IMR-90 (cell line): ENCODE results near the gene MYORG. TPM values are rescaled to one million over a fixed set of nuclear protein-coding genes. Genes with fewer than 3 reads are reported as not detected.
A peak's percentile ranks its signal among the peaks of the same experiment; 100 is the strongest.

Experiments used
- ATAC-seq: fragments of 200-7000 bp; cut with Tn5 transposase; 2 replicates; pipeline ENCODE4 v1.9.1; 2020; ENCODE audit warnings: low read depth, mild to moderate bottlenecking, moderate library complexity
- BruUV-seq: library from RNA; stranded (reverse); fragments of 400-500 nt; replicated peaks from 2 replicates; lab custom pipeline; 2021; lab: Mats Ljungman, UMichigan
- CTCF ChIA-PET: fragments of 300-600 bp; formaldehyde crosslinking; extraction: SDS; loops from one replicate; lab custom pipeline; 2021; ENCODE audit warnings: antibody characterized with exemption; lab: Yijun Ruan, JAX
- POLR2A ChIA-PET: fragments of 300-600 bp; sonication (Branson Sonifier 250); formaldehyde crosslinking; loops from one replicate; lab custom pipeline; 2022; ENCODE audit warnings: antibody characterized with exemption; ENCODE audit not compliant: unreplicated experiment; lab: Charles Lee
- DNase-seq: peaks from one replicate; pipeline ENCODE4 v3.0.0; 2013
- H2AFZ ChIP-seq: replicated peaks from 2 replicates; pipeline ENCODE3; 2013; ENCODE audit warnings: low read length, mild to moderate bottlenecking; ENCODE audit not compliant: poor library complexity
- H2AK5ac ChIP-seq: 2 replicates; pipeline ENCODE4 v1.6.1; 2013; ENCODE audit warnings: low read depth, low read length, inconsistent platforms
- H2AK9ac ChIP-seq: replicated peaks from 2 replicates; pipeline ENCODE3; 2013; ENCODE audit warnings: mild to moderate bottlenecking, low read depth, low read length, moderate library complexity; ENCODE audit not compliant: poor library complexity
- H2BK120ac ChIP-seq: 2 replicates; pipeline ENCODE4 v1.6.1; 2013; ENCODE audit warnings: low read depth, low read length, inconsistent platforms
- H2BK15ac ChIP-seq: 3 replicates; pipeline ENCODE4 v1.6.1; 2013; ENCODE audit warnings: low read depth, low read length, inconsistent platforms
- H2BK20ac ChIP-seq: 2 replicates; pipeline ENCODE4 v1.6.1; 2013; ENCODE audit warnings: low read depth, mild to moderate bottlenecking, inconsistent platforms, low read length, moderate library complexity
- H2BK5ac ChIP-seq: 2 replicates; pipeline ENCODE4 v1.6.1; 2013; ENCODE audit warnings: mild to moderate bottlenecking, low read depth, low read length, inconsistent platforms; ENCODE audit not compliant: poor library complexity, severe bottlenecking
- H3K14ac ChIP-seq: replicated peaks from 2 replicates; pipeline ENCODE4 v1.6.1; 2013; ENCODE audit warnings: low read depth, low read length, inconsistent platforms
- H3K18ac ChIP-seq: 2 replicates; pipeline ENCODE4 v1.6.1; 2013; ENCODE audit warnings: low read depth, low read length, control low read depth
- H3K23ac ChIP-seq: 2 replicates; pipeline ENCODE4 v1.6.1; 2013; ENCODE audit warnings: low read depth, low read length, inconsistent platforms
- H3K27ac ChIP-seq: 2 replicates; pipeline ENCODE4 v1.5.1; 2013; ENCODE audit warnings: mild to moderate bottlenecking, control low read depth, low read length; ENCODE audit not compliant: insufficient read depth
- H3K27me3 ChIP-seq: 2 replicates; pipeline ENCODE4 v1.6.1; 2013; ENCODE audit warnings: low read length; ENCODE audit not compliant: control insufficient read depth, insufficient read depth
- H3K36me3 ChIP-seq: 2 replicates; pipeline ENCODE4 v1.6.1; 2013; ENCODE audit warnings: low read length, mixed read lengths; ENCODE audit not compliant: control insufficient read depth, insufficient read depth
- H3K4ac ChIP-seq: 2 replicates; pipeline ENCODE4 v1.6.1; 2013; ENCODE audit warnings: low read depth, low read length, inconsistent platforms
- H3K4me1 ChIP-seq: 2 replicates; pipeline ENCODE4 v1.6.1; 2013; ENCODE audit warnings: low read length, mixed read lengths; ENCODE audit not compliant: control insufficient read depth, insufficient read depth
- H3K4me2 ChIP-seq: 2 replicates; pipeline ENCODE4 v1.6.1; 2013; ENCODE audit warnings: low read depth, mild to moderate bottlenecking, control low read depth, low read length, moderate library complexity
- H3K4me3 ChIP-seq: 2 replicates; pipeline ENCODE4 v1.5.1; 2013; ENCODE audit warnings: low read depth, mild to moderate bottlenecking, control low read depth, low read length, moderate library complexity; ENCODE audit not compliant: insufficient read depth
- H3K56ac ChIP-seq: 2 replicates; pipeline ENCODE4 v1.6.1; 2013; ENCODE audit warnings: low read length, inconsistent platforms; ENCODE audit not compliant: insufficient read depth; ENCODE audit errors: extremely low read depth
- H3K79me1 ChIP-seq, 2 experiments: 2 replicates each; pipeline ENCODE4 v1.6.1; 2013; ENCODE audit warnings: low read length in 2 of 2, inconsistent platforms in 1 of 2, low read depth in 1 of 2
- H3K9ac ChIP-seq: 2 replicates; pipeline ENCODE4 v1.6.1; 2013; ENCODE audit warnings: low read depth, low read length, control low read depth
- H3K9me1 ChIP-seq: 2 replicates; pipeline ENCODE4 v1.6.1; 2013; ENCODE audit warnings: low read length, inconsistent platforms; ENCODE audit not compliant: insufficient read depth
- H3K9me3 ChIP-seq: 2 replicates; pipeline ENCODE4 v1.6.1; 2013; ENCODE audit warnings: low read length; ENCODE audit not compliant: control insufficient read depth, insufficient read depth
- H4K20me1 ChIP-seq: 2 replicates; pipeline ENCODE4 v1.6.1; 2013; ENCODE audit warnings: low read length, inconsistent platforms; ENCODE audit not compliant: insufficient read depth
- H4K5ac ChIP-seq: 2 replicates; pipeline ENCODE4 v1.6.1; 2013; ENCODE audit warnings: mild to moderate bottlenecking, low read depth, low read length, control low read depth
- H4K8ac ChIP-seq, 2 experiments: 2 replicates each; pipeline ENCODE4 v1.6.1; 2013; ENCODE audit warnings: low read depth in 2 of 2, low read length in 2 of 2, control low read depth in 1 of 2, inconsistent platforms in 1 of 2
- H4K91ac ChIP-seq: 2 replicates; pipeline ENCODE4 v1.6.1; 2013; ENCODE audit warnings: low read depth, low read length, inconsistent platforms; ENCODE audit not compliant: insufficient read depth
- BHLHE40 ChIP-seq: fragments of 150-350 bp; IDR thresholded peaks from 2 replicates; pipeline ENCODE4 v1.6.1; 2016; ENCODE audit warnings: mild to moderate bottlenecking, low read depth, low read length
- CEBPB ChIP-seq: IDR thresholded peaks from 2 replicates; pipeline ENCODE4 v1.6.1; 2012; ENCODE audit warnings: low read depth, low read length, improper control_type of control experiment
- CHD1 ChIP-seq: IDR thresholded peaks from 2 replicates; pipeline ENCODE4 v1.6.1; 2012; ENCODE audit warnings: low read depth, low read length, improper control_type of control experiment
- FOS ChIP-seq: fragments of 150-350 bp; IDR thresholded peaks from 2 replicates; pipeline ENCODE4 v1.6.1; 2016; ENCODE audit warnings: low read depth, low read length
- MAFK ChIP-seq: IDR thresholded peaks from 2 replicates; pipeline ENCODE4 v1.6.1; 2012; ENCODE audit warnings: low read depth, low read length, improper control_type of control experiment
- MAZ ChIP-seq: IDR thresholded peaks from 2 replicates; pipeline ENCODE4 v1.6.1; 2012; ENCODE audit warnings: low read depth, mild to moderate bottlenecking, low read length, improper control_type of control experiment, moderate library complexity, borderline replicate concordance
- MXI1 ChIP-seq: IDR thresholded peaks from 2 replicates; pipeline ENCODE4 v1.6.1; 2012; ENCODE audit warnings: low read depth, mild to moderate bottlenecking, low read length, moderate library complexity, borderline replicate concordance
- NFE2L2 ChIP-seq: fragments of 150-350 bp; IDR thresholded peaks from 2 replicates; pipeline ENCODE4 v1.6.1; 2016; ENCODE audit warnings: low read depth, mild to moderate bottlenecking, low read length
- POLR2A ChIP-seq: IDR thresholded peaks from 2 replicates; pipeline ENCODE4 v1.6.1; 2012; ENCODE audit warnings: mild to moderate bottlenecking, low read depth, low read length
- RAD21 ChIP-seq: IDR thresholded peaks from 2 replicates; pipeline ENCODE4 v1.6.1; 2012; ENCODE audit warnings: low read length, improper control_type of control experiment
- RCOR1 ChIP-seq: IDR thresholded peaks from 2 replicates; pipeline ENCODE4 v1.6.1; 2012; ENCODE audit warnings: mild to moderate bottlenecking, low read length, improper control_type of control experiment; ENCODE audit not compliant: insufficient replicate concordance
- RFX5 ChIP-seq: IDR thresholded peaks from 2 replicates; pipeline ENCODE4 v1.8.0; 2012; ENCODE audit warnings: low read depth, mild to moderate bottlenecking, low read length, moderate library complexity
- SMC3 ChIP-seq: fragments of 150-350 bp; IDR thresholded peaks from 2 replicates; pipeline ENCODE4 v1.6.1; 2016; ENCODE audit warnings: low read depth, mild to moderate bottlenecking, antibody characterized with exemption, low read length, moderate library complexity
- WGBS, 2 experiments: methylation state at CpG; one replicate each; pipeline versions ENCODE4 v1.1.5 to v1.1.7; 2013; ENCODE audit warnings: missing lambda C conversion rate in 2 of 2; ENCODE audit not compliant: insufficient read length in 1 of 2; ENCODE audit errors: extremely low coverage in 2 of 2; 5-methylcytosine and 5-hydroxymethylcytosine counted together
- dilution Hi-C: fragments of 300-500 bp; cut with HindIII; formaldehyde crosslinking; loops from one replicate; pipeline ENCODE4 v1.14.3; 2018; ENCODE audit warnings: low sequenced_read_pairs; ENCODE audit not compliant: unreplicated experiment
- in situ Hi-C: fragments of 300-500 bp; cut with MboI; formaldehyde crosslinking; loops from 3 replicates; pipeline ENCODE4 v1.14.3; 2019; ENCODE audit warnings: low sequenced_read_pairs, inconsistent platforms, mixed read lengths
- intact Hi-C: fragments of 100-400 bp; cut with micrococcal nuclease; formaldehyde crosslinking; loops from 2 replicates; pipeline ENCODE4 v1.10.0; 2022
- polyA plus RNA-seq, 3 experiments: library from polyadenylated mRNA; depleted of rRNA; stranded (reverse); fragments of >200 nt; gene quantifications; 2 replicates each; pipeline ENCODE4 v1.2.3, GENCODE V29; 2012; ENCODE audit warnings: low replicate concordance in 1 of 3
- total RNA-seq: library from RNA; depleted of rRNA; stranded (reverse); fragments of >200 nt; gene quantifications from 2 replicates; pipeline ENCODE4 v1.2.3, GENCODE V29; 2012
- TF ChIP-seq, protein P1 (sequence below): fragments of 150-350 bp; IDR thresholded peaks from 2 replicates; pipeline ENCODE4 v1.6.1; 2017; ENCODE audit warnings: mild to moderate bottlenecking, antibody characterized with exemption, low read length, low read depth
- TF ChIP-seq, protein P2 (sequence below): fragments of 150-350 bp; IDR thresholded peaks from 2 replicates; pipeline ENCODE4 v1.6.1; 2016; ENCODE audit warnings: low read depth, mild to moderate bottlenecking, low read length, moderate library complexity, borderline replicate concordance

Gene MYORG
- total and polyA plus RNA-seq, 2 of the 4 experiments (the other 2 are of a cell fraction), result 0.36 to 0.60 TPM

DNA sequence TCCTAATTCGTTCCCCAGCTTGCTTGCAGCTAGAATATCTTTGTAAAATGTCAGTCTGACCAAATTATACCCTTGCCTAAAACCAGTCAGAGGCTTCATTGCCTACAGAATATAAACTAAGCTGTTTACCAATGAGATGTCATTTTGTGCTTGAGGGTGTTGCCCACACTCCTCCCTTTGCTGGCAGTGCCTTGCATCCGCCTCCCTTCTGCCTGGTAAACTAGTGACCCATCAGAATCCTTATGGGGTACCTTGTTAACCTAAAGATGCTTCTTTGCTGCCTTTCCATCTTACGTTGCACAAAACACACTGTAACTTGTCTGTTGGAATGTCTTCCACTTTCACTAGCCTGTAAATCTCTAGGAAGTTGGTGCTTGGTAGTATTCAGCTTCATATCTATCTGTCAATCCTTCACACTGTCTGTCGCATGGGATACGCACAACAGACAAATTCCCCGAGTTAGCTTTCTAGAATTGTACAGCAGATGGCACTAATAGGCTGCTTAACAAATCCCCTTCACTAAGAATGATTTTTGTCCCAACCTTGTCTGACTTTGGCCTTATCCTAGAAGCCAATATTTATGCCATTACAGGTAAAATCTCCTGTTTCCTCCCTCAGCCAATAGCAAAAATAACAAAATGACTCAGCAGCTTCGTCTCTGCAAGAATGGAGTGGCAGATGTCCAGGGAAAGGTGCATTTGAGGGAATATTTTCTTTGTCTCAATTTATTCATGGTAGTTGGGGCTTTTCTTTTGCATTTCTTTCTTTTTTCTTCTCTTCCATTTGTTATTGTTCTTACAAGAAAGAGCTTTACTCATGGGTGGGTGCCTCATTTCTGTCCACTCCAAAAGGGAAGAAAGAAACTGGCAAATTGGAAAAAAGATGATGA, 44.4 kb downstream of the MYORG start:
- POLR2A ChIA-PET, result no interaction called here
- Histone ChIP-seq H3K9me1 (no peaks in the 10 kb centered on the region), H2BK15ac (no peak overlapping the region), H2AK5ac (no peak overlapping the region), H2BK120ac (no peak overlapping the region), H2AK9ac (no peak overlapping the region), H3K4ac (no peak overlapping the region), H4K5ac (no peak overlapping the region), H3K4me2 (no peak overlapping the region), H2BK5ac (no peak overlapping the region), H3K4me3 (no peak overlapping the region), H4K8ac (no peak overlapping the region), H3K27me3 (no peaks in the 10 kb centered on the region), H2BK20ac (no peak overlapping the region), H4K91ac (no peak overlapping the region), H2AFZ (no peak overlapping the region), H3K79me1 (peaks cover 35 to 58% of the 10 kb centered on the region in 2 experiments), H3K14ac (no peak overlapping the region), H3K9me3 (no peaks in the 10 kb centered on the region), H3K36me3 (peaks cover 2% of the 10 kb centered on the region), H3K9ac (no peak overlapping the region), H3K23ac (no peak overlapping the region), H3K18ac (no peak overlapping the region), H3K27ac (no peak overlapping the region), H4K20me1 (peaks cover 3% of the 10 kb centered on the region; the same call in 1 of the 2 replicates), H3K56ac (no peak overlapping the region), H3K4me1 (0 out of 2 replicates have a peak, but pooled peaks cover 1% of the 10 kb centered on the region)
- intact Hi-C loops, result loop anchor here (1.0 to 5.0 kb wide), 3 partner anchors 47 to 271 kb away; no protein-coding TSS in a partner anchor
- no CpG with 5 or more reads among the region's 7 CpGs for WGBS, 2 experiments
- DNase-seq (peak; percentile 55), ATAC-seq (no peak)
- dilution Hi-C loops, result no loop called here
- no TSS peak for BruUV-seq
- in situ Hi-C loops, result no loop called here
- CTCF ChIA-PET, result interaction anchor here (0.6 to 1.3 kb wide), 3 partner anchors 45 to 186 kb away, joined by 3 to 4 read pairs (median 3); partner anchors contain the start of gene MYORG
- TF ChIP-seq MAZ (no peak), MAFK (no peak), POLR2A (no peak), SMC3 (peak; percentile 40; the same call in 1 of the 2 replicates), CHD1 (no peak), CEBPB (no peak), BHLHE40 (no peak), RCOR1 (no peak), MXI1 (no peak), RAD21 (peak; percentile 60), FOS (no peak), NFE2L2 (no peak), RFX5 (no peak)
- TF ChIP-seq, protein P1, sequence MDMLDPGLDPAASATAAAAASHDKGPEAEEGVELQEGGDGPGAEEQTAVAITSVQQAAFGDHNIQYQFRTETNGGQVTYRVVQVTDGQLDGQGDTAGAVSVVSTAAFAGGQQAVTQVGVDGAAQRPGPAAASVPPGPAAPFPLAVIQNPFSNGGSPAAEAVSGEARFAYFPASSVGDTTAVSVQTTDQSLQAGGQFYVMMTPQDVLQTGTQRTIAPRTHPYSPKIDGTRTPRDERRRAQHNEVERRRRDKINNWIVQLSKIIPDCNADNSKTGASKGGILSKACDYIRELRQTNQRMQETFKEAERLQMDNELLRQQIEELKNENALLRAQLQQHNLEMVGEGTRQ, result no peak
- TF ChIP-seq, protein P2, sequence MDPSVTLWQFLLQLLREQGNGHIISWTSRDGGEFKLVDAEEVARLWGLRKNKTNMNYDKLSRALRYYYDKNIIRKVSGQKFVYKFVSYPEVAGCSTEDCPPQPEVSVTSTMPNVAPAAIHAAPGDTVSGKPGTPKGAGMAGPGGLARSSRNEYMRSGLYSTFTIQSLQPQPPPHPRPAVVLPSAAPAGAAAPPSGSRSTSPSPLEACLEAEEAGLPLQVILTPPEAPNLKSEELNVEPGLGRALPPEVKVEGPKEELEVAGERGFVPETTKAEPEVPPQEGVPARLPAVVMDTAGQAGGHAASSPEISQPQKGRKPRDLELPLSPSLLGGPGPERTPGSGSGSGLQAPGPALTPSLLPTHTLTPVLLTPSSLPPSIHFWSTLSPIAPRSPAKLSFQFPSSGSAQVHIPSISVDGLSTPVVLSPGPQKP, result no peak
